Stomach (tissue), 4 donors: ENCODE results near the gene PLCH2.

ENCODE experiments used
- CTCF ChIP-seq, 7 experiments: fragments of 450-650 bp in 4 of 7; fragments of 200-600 bp in 3 of 7; sonication (generic) in 3 of 7; IDR thresholded peaks; one replicate each; pipeline ENCODE4 v1.5.1; 2016 to 2019; ENCODE audit warnings: antibody characterized with exemption in 7 of 7, control low read depth in 2 of 7, mild to moderate bottlenecking in 1 of 7
- POLR2A ChIP-seq, 4 donors: fragments of 450-650 bp; IDR thresholded peaks; one replicate each; pipeline ENCODE4 v1.6.1; 2016; ENCODE audit warnings: antibody characterized with exemption in 4 of 4, control low read depth in 2 of 4, mild to moderate bottlenecking in 1 of 4, moderate library complexity in 1 of 4

DNA sequence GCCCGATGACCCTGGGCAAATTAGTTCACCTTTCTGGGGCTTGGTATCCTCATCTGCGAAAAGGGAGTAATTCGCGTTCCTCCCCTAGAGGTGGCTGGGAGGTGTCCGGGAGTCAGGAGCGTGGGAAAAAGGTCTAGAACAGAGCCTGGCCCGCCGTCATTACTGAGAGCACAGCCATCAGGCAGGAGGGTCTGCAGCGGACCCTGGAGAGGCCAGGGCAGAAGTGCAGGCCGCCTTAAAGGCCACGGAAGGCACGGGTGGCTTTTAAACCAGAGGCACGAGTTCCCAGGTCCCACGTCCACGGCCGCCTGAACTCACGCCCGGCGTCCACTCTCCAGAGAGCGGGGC lies 49.5 kb downstream of the PLCH2 start:
- no peak for TF ChIP-seq CTCF (IDR thresholded peaks at IDR 0.05)
- TF ChIP-seq POLR2A (IDR thresholded peaks at IDR 0.05): no peak
